Esophagus squamous epithelium (tissue), 5 donors: ENCODE results near the gene SELENOO. TPM values are rescaled to one million over a fixed set of nuclear protein-coding genes. Genes with fewer than 3 reads are reported as not detected.
"Not testable (repeated sequence)": the region's sequence is repeated elsewhere in the genome, so short reads cannot be mapped to it uniquely, and the experiment has no call there.

Source experiments
- DNase-seq: peaks from one replicate; lab custom pipeline; 2025; lab: John Stamatoyannopoulos, UW
- H3K27ac ChIP-seq, 4 donors: fragments of 200-600 bp; sonication (generic); one replicate each; pipeline ENCODE4 v1.5.1; 2016 to 2019; ENCODE audit warnings: mild to moderate bottlenecking in 1 of 4
- H3K27me3 ChIP-seq, 4 donors: fragments of 200-600 bp; sonication (generic); 1 replicate in 3 of 4; 2 replicates in 1 of 4; pipeline versions ENCODE4 v1.5.1 to v1.6.0; 2017 to 2021; ENCODE audit warnings: antibody characterized with exemption in 1 of 4
- H3K36me3 ChIP-seq, 3 donors: fragments of 200-600 bp; sonication (generic); one replicate each; pipeline ENCODE4 v1.5.1; 2016 to 2019
- H3K4me1 ChIP-seq, 3 donors: fragments of 200-600 bp; sonication (generic); one replicate each; pipeline ENCODE4 v1.5.1; 2017 to 2019
- H3K4me3 ChIP-seq, 4 donors: fragments of 200-600 bp; sonication (generic); 1 replicate in 3 of 4; 2 replicates in 1 of 4; pipeline ENCODE4 v1.5.1; 2016 to 2019; ENCODE audit warnings: mild to moderate bottlenecking in 2 of 4, moderate library complexity in 1 of 4
- H3K9me3 ChIP-seq, 3 donors: fragments of 200-600 bp; sonication (generic); one replicate each; pipeline ENCODE4 v1.5.1; 2016 to 2019
- POLR2A ChIP-seq, 4 donors: fragments of 450-650 bp; IDR thresholded peaks; one replicate each; pipeline ENCODE4 v1.6.1; 2017; ENCODE audit warnings: antibody characterized with exemption in 4 of 4, mild to moderate bottlenecking in 4 of 4, moderate library complexity in 3 of 4
- WGBS, 2 donors: methylation state at CpG; one replicate each; pipeline ENCODE4 v1.1.5; 2018; 5-methylcytosine and 5-hydroxymethylcytosine counted together
- intact Hi-C: fragments of 100-400 bp; cut with DNase I; formaldehyde crosslinking; loops from one replicate; pipeline ENCODE4 v1.15.0; 2022
- total RNA-seq, 4 donors: library from RNA; depleted of rRNA; stranded (reverse); fragments of >200 nt; gene quantifications; one replicate each; pipeline ENCODE4 v1.1.0, GENCODE V29; 2016
- TF ChIP-seq, protein P1 (sequence below), 6 experiments: fragments of 450-650 bp in 4 of 6; fragments of 200-600 bp in 2 of 6; sonication (generic) in 2 of 6; IDR thresholded peaks; one replicate each; pipeline ENCODE4 v1.5.1; 2016 to 2019; ENCODE audit warnings: antibody characterized with exemption in 6 of 6, mild to moderate bottlenecking in 4 of 6, moderate library complexity in 4 of 6
- donor health status: DM: yes; HTN: yes; CAD: no.

The SELENOO gene
- total RNA-seq, 4 donors from 2014 or later = 23.9 to 36.3 (median 27.0) TPM

- Histone ChIP-seq H3K27me3 (no peaks in the 10 kb centered on the region), H3K4me1 (peaks cover 15 to 60% (median 18%) of the 10 kb centered on the region in 3 donors), H3K9me3 (no peaks in the 10 kb centered on the region), H3K4me3 (no peak overlapping the region), H3K27ac (no peak overlapping the region), H3K36me3 (peaks cover under 1 to 63% (median 12%) of the 10 kb centered on the region in 3 donors)
- TF ChIP-seq, protein P1, sequence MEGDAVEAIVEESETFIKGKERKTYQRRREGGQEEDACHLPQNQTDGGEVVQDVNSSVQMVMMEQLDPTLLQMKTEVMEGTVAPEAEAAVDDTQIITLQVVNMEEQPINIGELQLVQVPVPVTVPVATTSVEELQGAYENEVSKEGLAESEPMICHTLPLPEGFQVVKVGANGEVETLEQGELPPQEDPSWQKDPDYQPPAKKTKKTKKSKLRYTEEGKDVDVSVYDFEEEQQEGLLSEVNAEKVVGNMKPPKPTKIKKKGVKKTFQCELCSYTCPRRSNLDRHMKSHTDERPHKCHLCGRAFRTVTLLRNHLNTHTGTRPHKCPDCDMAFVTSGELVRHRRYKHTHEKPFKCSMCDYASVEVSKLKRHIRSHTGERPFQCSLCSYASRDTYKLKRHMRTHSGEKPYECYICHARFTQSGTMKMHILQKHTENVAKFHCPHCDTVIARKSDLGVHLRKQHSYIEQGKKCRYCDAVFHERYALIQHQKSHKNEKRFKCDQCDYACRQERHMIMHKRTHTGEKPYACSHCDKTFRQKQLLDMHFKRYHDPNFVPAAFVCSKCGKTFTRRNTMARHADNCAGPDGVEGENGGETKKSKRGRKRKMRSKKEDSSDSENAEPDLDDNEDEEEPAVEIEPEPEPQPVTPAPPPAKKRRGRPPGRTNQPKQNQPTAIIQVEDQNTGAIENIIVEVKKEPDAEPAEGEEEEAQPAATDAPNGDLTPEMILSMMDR (IDR thresholded peaks at IDR 0.05) = no peak
- no peak for TF ChIP-seq POLR2A (IDR thresholded peaks at IDR 0.05)
- intact Hi-C loops = no loop called here
- 100% methylated on average over 1 of the region's 1 CpG for WGBS, 2 donors
- DNase-seq = no peak
These were observed 2.5 kb downstream of the SELENOO start for GRCh38 chr22:50203288-50203687.

DNA sequence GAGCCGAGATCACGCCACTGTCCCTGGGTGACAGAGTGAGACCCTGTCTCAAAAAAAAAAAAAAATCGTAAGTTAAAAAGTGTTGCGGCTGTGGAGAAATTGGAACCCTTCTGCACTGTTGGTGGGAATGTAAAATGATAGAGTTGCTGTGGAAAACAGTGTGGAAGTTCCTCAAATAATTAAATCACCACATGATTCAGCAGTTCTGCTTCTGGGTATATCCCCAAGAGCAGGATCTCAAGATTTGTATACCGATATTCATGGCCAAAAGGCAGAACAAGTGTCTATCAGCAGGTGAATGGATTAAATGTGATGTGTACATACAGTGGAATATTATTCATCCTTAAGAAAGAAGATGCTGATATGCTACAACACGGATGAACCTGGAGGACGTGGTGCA, 3.8 kb downstream of the SELENOO start:
- intact Hi-C loops = no loop called here
- Histone ChIP-seq H3K27me3 (no peaks in the 10 kb centered on the region), H3K4me3 (no peak overlapping the region), H3K9me3 (no peaks in the 10 kb centered on the region), H3K27ac (peak overlapping the region in 1 of 4 donors; percentile 12), H3K4me1 (peaks cover 13 to 62% (median 17%) of the 10 kb centered on the region in 3 donors), H3K36me3 (peaks cover 0 to 65% (median 12%) of the 10 kb centered on the region in 3 donors)
- DNase-seq = no peak
- 79 to 81% methylated on average over 6 to 7 of the region's 7 CpGs for WGBS, 2 donors
- TF ChIP-seq POLR2A (IDR thresholded peaks at IDR 0.05) = no peak
- TF ChIP-seq, protein P1 (IDR thresholded peaks at IDR 0.05) = no peak

- intact Hi-C loops, DNase-seq, H3K9me3 ChIP-seq, H3K27me3 ChIP-seq, H3K4me3 ChIP-seq: not testable (repeated sequence)
- peaks cover 0 to 67% (median 13%) of the 10 kb centered on the region in 3 donors for H3K36me3 ChIP-seq
- peak overlapping the region in 1 of 4 donors; percentile 12 for H3K27ac ChIP-seq
- WGBS, 2 donors = 74 to 86% methylated on average over 9 of the region's 9 CpGs
- H3K4me1 ChIP-seq = peaks cover 9 to 62% (median 12%) of the 10 kb centered on the region in 3 donors
These were observed 4.2 kb downstream of the SELENOO start for GRCh38 chr22:50204998-50205397.

DNA sequence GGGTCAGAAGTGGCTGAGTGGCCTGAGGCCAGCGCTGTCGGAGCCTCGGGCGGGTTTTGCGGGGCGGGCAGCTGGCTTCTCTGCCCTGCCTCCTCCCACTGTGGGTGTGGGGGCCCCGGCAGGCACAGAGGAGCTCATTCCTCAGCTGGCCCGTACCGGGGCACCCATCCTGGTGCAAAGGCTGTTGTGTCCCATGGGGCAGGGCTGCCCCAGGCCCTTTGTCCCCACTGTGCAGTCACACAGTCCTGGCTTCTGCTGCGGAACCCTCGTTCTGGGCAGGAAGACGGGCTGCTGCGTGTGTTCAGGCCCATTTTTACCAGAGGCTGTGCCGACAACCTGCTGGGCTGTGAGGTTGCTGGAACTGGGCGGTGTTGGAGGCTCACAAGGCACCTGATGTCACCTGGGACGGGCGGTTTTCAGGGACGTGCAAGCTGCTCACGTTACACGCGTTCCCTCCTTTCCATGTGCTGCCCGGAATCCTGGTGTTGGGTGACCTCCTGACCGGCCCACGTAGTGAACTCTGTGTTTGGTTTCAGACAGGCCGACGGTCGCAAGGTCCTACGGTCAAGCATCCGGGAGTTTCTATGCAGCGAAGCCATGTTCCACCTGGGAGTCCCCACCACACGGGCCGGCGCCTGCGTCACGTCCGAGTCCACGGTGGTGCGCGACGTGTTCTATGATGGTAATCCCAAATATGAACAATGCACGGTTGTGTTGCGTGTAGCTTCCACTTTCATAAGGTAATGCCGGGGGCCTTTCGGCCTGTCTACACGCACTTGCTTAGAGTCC, 5.2 kb downstream of the SELENOO start:
- intact Hi-C loops = no loop called here
- peaks cover 10 to 77% (median 22%) of the 10 kb centered on the region in 3 donors for H3K36me3 ChIP-seq
- H3K27me3 ChIP-seq = no peaks in the 10 kb centered on the region
- no peaks in the 10 kb centered on the region for H3K9me3 ChIP-seq
- H3K4me3 ChIP-seq = no peak overlapping the region
- no peak for TF ChIP-seq POLR2A (IDR thresholded peaks at IDR 0.05)
- TF ChIP-seq, protein P1 (IDR thresholded peaks at IDR 0.05) = no peak
- H3K27ac ChIP-seq = peak overlapping the region; percentile 5 to 61 (median 53)
- DNase-seq = no peak
- peaks cover 8 to 65% (median 11%) of the 10 kb centered on the region in 3 donors for H3K4me1 ChIP-seq
- 87 to 93% methylated on average over 27 to 34 of the region's 45 CpGs for WGBS, 2 donors

- TF ChIP-seq POLR2A (IDR thresholded peaks at IDR 0.05) = no peak
- TF ChIP-seq, protein P1 (IDR thresholded peaks at IDR 0.05) = peak in 4 of 6 experiments; percentile 14 to 31 (median 26)
- Histone ChIP-seq H3K9me3 (no peaks in the 10 kb centered on the region), H3K4me3 (no peak overlapping the region), H3K4me1 (peaks cover 7 to 64% (median 8%) of the 10 kb centered on the region in 3 donors), H3K36me3 (peaks cover 14 to 83% (median 24%) of the 10 kb centered on the region in 3 donors), H3K27ac (peak overlapping the region in 2 of 4 donors; percentile 55 to 61), H3K27me3 (no peaks in the 10 kb centered on the region)
- DNase-seq = no peak
- intact Hi-C loops = no loop called here
- 100% methylated on average over 1 of the region's 10 CpGs; no CpG with 5 or more reads in 1 of the 2 donors for WGBS, 2 donors
These were observed 5.8 kb downstream of the SELENOO start for GRCh38 chr22:50206599-50206998.
